ENCODE data around the gene XCL2.
"Not testable (repeated sequence)": the region's sequence is repeated elsewhere in the genome, so short reads cannot be mapped to it uniquely, and the experiment has no call there.

- TF ChIP-seq POLR2A (IDR thresholded peaks at IDR 0.05; ENCODE audit: low read depth, low read length); POLR2AphosphoS5 (IDR thresholded peaks at IDR 0.05; ENCODE audit: low read depth, low read length); PAX5 (IDR thresholded peaks at IDR 0.05; ENCODE audit: insufficient read depth, low read length, severe bottlenecking); TAF1 (IDR thresholded peaks at IDR 0.05; ENCODE audit: low read depth, low read length): not testable (repeated sequence)
Observed at GRCh38 chr1:168545678-168546552, 2.1 kb upstream of the XCL2 start.
